HCT116 (cell line): ENCODE results near the gene SMCO1. TPM values are rescaled to one million over a fixed set of nuclear protein-coding genes. Genes with fewer than 3 reads are reported as not detected.
A peak's percentile ranks its signal among the peaks of the same experiment; 100 is the strongest.

Source experiments
- ATAC-seq: fragments of 200-7000 bp; cut with Tn5 transposase; 2 replicates; pipeline ENCODE4 v1.9.1; 2020; ENCODE audit warnings: mild to moderate bottlenecking, moderate library complexity
- BruUV-seq: library from RNA; stranded (reverse); fragments of 400-500 nt; replicated peaks from 2 replicates; lab custom pipeline; 2021; lab: Mats Ljungman, UMichigan
- CTCF ChIA-PET: fragments of 300-600 bp; sonication (Branson Sonifier 250); formaldehyde crosslinking; loops from one replicate; lab custom pipeline; 2021; ENCODE audit warnings: antibody characterized with exemption; lab: Charles Lee
- POLR2A ChIA-PET: fragments of 300-600, 350-600 bp; sonication (Branson Sonifier 250); formaldehyde crosslinking; loops from one replicate; lab custom pipeline; 2021; ENCODE audit warnings: antibody characterized with exemption; lab: Charles Lee
- RAD21 ChIA-PET, 2 experiments: fragments of 300-600 bp; sonication (Branson Sonifier 250); formaldehyde crosslinking; loops; one replicate each; lab custom pipeline; 2023; ENCODE audit warnings: low total read pairs in 2 of 2; ENCODE audit not compliant: uncharacterized antibody in 2 of 2, unreplicated experiment in 2 of 2, low non-redundant PET in 1 of 2; lab: Charles Lee
- DNase-seq: peaks from one replicate; pipeline ENCODE4 v3.0.0-alpha.2; 2010; ENCODE audit warnings: low read depth, low spot score
- H2AFZ ChIP-seq: fragments of 200-600 bp; shearing (Covaris generic), sonication (generic); 2 replicates; pipeline ENCODE4 v1.6.1; 2017; ENCODE audit warnings: low read depth, mixed run types, mixed read lengths, antibody characterized with exemption, low read length; ENCODE audit not compliant: poor library complexity, severe bottlenecking
- H3K27ac ChIP-seq: 2 replicates; pipeline ENCODE4 v1.5.1; 2012; ENCODE audit warnings: low read depth, low read length
- H3K27me3 ChIP-seq: fragments of 200-600 bp; sonication (generic); 2 replicates; pipeline ENCODE4 v1.6.1; 2016; ENCODE audit warnings: mixed run types, low read length, mixed read lengths; ENCODE audit not compliant: insufficient read depth
- H3K36me3 ChIP-seq, 2 experiments: fragments of 200-500 bp in 1 of 2; fragments of 200-600 bp in 1 of 2; sonication (Bioruptor generic) in 1 of 2; sonication (generic) in 1 of 2; 2 replicates each; pipeline versions ENCODE4 v1.5.1 to v1.6.1; 2014 to 2016; ENCODE audit warnings: low read length in 2 of 2, inconsistent platforms in 1 of 2, mixed read lengths in 1 of 2, mixed run types in 1 of 2; ENCODE audit not compliant: insufficient read depth in 2 of 2, control insufficient read depth in 1 of 2
- H3K4me1 ChIP-seq, 2 experiments: fragments of 200-600 bp in 1 of 2; sonication (generic) in 1 of 2; 2 replicates each; pipeline versions ENCODE4 v1.5.1 to v1.6.1; 2012 to 2017; ENCODE audit warnings: low read length in 2 of 2, inconsistent platforms in 1 of 2, mild to moderate bottlenecking in 1 of 2, mixed read lengths in 1 of 2, mixed run types in 1 of 2, moderate library complexity in 1 of 2; ENCODE audit not compliant: insufficient read depth in 2 of 2, control insufficient read depth in 1 of 2
- H3K4me2 ChIP-seq: fragments of 200-600 bp; sonication (generic); 2 replicates; pipeline ENCODE4 v1.6.1; 2017; ENCODE audit warnings: mixed run types, low read length, mixed read lengths
- H3K4me3 ChIP-seq, 2 experiments: fragments of 200-600 bp in 1 of 2; sonication (generic) in 1 of 2; replicated peaks in 1 of 2; 2 replicates each; pipeline ENCODE4 v1.5.1; 2011 to 2016; ENCODE audit warnings: low read length in 2 of 2, control low read depth in 1 of 2, low read depth in 1 of 2, mild to moderate bottlenecking in 1 of 2, mixed read lengths in 1 of 2, mixed run types in 1 of 2
- H3K79me2 ChIP-seq: fragments of 200-600 bp; sonication (generic); 2 replicates; pipeline ENCODE4 v1.6.1; 2017; ENCODE audit warnings: mild to moderate bottlenecking, mixed run types, low read length, moderate library complexity, mixed read lengths; ENCODE audit not compliant: insufficient read depth
- H3K9ac ChIP-seq: fragments of 200-600 bp; sonication (generic); 2 replicates; pipeline ENCODE4 v1.6.1; 2016; ENCODE audit warnings: low read length, mixed read lengths
- H3K9me2 ChIP-seq: fragments of 200-600 bp; sonication (generic), shearing (Covaris generic); 2 replicates; pipeline ENCODE4 v1.6.1; 2017; ENCODE audit warnings: mixed run types, mild to moderate bottlenecking, moderate library complexity; ENCODE audit not compliant: insufficient read depth
- H3K9me3 ChIP-seq, 2 experiments: fragments of 200-500 bp in 1 of 2; fragments of 200-600 bp in 1 of 2; sonication (Bioruptor generic) in 1 of 2; sonication (generic) in 1 of 2; 2 replicates each; pipeline ENCODE4 v1.6.1; 2014 to 2017; ENCODE audit warnings: low read length in 2 of 2, mixed read lengths in 2 of 2, inconsistent platforms in 1 of 2, low read depth in 1 of 2, mild to moderate bottlenecking in 1 of 2, mixed run types in 1 of 2, moderate library complexity in 1 of 2; ENCODE audit not compliant: control insufficient read depth in 1 of 2, insufficient read depth in 1 of 2
- H4K20me1 ChIP-seq: fragments of 200-600 bp; sonication (generic), shearing (Covaris generic); 2 replicates; pipeline ENCODE4 v1.6.1; 2017; ENCODE audit warnings: mixed run types, mild to moderate bottlenecking, moderate library complexity; ENCODE audit not compliant: insufficient read depth
- CEBPB ChIP-seq: IDR thresholded peaks from 2 replicates; pipeline ENCODE4 v1.6.1; 2012; ENCODE audit warnings: low read depth
- FOSL1 ChIP-seq: IDR thresholded peaks from 2 replicates; pipeline ENCODE4 v1.6.1; 2012; ENCODE audit warnings: low read depth
- RAD21 ChIP-seq: IDR thresholded peaks from 2 replicates; pipeline ENCODE4 v1.6.1; 2012; ENCODE audit warnings: low read depth, mild to moderate bottlenecking
- SIN3A ChIP-seq: IDR thresholded peaks from 2 replicates; pipeline ENCODE4 v1.6.1; 2012; ENCODE audit warnings: low read depth
- SRF ChIP-seq: IDR thresholded peaks from 2 replicates; pipeline ENCODE4 v1.6.1; 2012; ENCODE audit warnings: low read depth
- intact Hi-C: fragments of 100-400 bp; cut with micrococcal nuclease; formaldehyde crosslinking; loops from 2 replicates; pipeline ENCODE4 v1.10.0; 2022
- total RNA-seq: library from RNA; stranded (reverse); gene quantifications from one replicate; pipeline ENCODE4 v1.2.1, GENCODE V29; 2021; ENCODE audit not compliant: unreplicated experiment
- TF ChIP-seq, protein P1 (sequence below), 3 experiments: fragments of 200-600 bp in 1 of 3; sonication (generic) in 1 of 3; IDR thresholded peaks in 2 of 3; conservative IDR thresholded peaks in 1 of 3; 2 replicates each; pipeline ENCODE4 v1.5.1; 2012 to 2017; ENCODE audit warnings: low read depth in 2 of 3, low read length in 2 of 3, antibody characterized with exemption in 1 of 3, borderline replicate concordance in 1 of 3, control low read depth in 1 of 3, mild to moderate bottlenecking in 1 of 3, mixed read lengths in 1 of 3, mixed run types in 1 of 3, moderate library complexity in 1 of 3; ENCODE audit not compliant: insufficient read depth in 1 of 3
- TF ChIP-seq, protein P2 (sequence below): IDR thresholded peaks from 2 replicates; pipeline ENCODE4 v1.6.1; 2012
- TF ChIP-seq, protein P3 (sequence below): IDR thresholded peaks from 2 replicates; pipeline ENCODE4 v1.6.1; 2012; ENCODE audit warnings: low read depth

The SMCO1 gene
- total RNA-seq, 1 experiment from 2014 or later = not detected

DNA sequence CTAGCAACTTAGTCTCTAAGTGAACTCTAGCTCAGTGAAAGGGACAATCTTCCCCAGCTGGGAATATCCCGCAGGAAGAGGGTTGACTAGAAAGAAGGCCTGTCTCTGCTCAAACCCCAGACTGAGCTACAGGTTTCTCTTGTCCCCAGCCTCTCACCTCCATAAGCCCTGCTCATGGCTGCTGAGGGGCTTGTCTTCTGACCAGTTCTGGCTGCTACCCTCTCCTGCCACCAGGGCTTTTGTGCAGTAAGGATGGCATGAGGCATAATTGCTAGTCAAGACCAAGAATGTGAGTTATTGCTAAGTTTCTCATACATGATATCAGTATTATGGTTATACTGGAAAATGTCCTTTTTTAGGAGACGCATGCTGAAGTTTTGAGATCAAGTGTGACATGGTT, 31.9 kb upstream of the SMCO1 start:
- H3K79me2 ChIP-seq = no peaks in the 10 kb centered on the region
- no peaks in the 10 kb centered on the region for H3K4me1 ChIP-seq
- no peak for TF ChIP-seq SRF
- TF ChIP-seq, protein P1, sequence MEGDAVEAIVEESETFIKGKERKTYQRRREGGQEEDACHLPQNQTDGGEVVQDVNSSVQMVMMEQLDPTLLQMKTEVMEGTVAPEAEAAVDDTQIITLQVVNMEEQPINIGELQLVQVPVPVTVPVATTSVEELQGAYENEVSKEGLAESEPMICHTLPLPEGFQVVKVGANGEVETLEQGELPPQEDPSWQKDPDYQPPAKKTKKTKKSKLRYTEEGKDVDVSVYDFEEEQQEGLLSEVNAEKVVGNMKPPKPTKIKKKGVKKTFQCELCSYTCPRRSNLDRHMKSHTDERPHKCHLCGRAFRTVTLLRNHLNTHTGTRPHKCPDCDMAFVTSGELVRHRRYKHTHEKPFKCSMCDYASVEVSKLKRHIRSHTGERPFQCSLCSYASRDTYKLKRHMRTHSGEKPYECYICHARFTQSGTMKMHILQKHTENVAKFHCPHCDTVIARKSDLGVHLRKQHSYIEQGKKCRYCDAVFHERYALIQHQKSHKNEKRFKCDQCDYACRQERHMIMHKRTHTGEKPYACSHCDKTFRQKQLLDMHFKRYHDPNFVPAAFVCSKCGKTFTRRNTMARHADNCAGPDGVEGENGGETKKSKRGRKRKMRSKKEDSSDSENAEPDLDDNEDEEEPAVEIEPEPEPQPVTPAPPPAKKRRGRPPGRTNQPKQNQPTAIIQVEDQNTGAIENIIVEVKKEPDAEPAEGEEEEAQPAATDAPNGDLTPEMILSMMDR (IDR thresholded peaks at IDR 0.05 in 2 of 3, conservative IDR thresholded peaks at IDR 0.05 in 1 of 3; ENCODE audit: borderline replicate concordance in 1 of 3, insufficient read depth in 1 of 3, low read depth in 2 of 3, low read length in 2 of 3) = 0 out of 6 replicates have a peak, but pooled peaks of 2 of the 3 experiments have one; percentile 4 to 19
- no peaks in the 10 kb centered on the region for H3K9me3 ChIP-seq
- no TSS peak for BruUV-seq
- H3K27me3 ChIP-seq = no peaks in the 10 kb centered on the region
- ChIA-PET POLR2A (no interaction called here), RAD21 (no interaction called here), CTCF (no interaction called here)
- no peaks in the 10 kb centered on the region for H3K9me2 ChIP-seq
- ATAC-seq = peak; percentile 66; the same call in 1 of the 2 replicates
- H3K36me3 ChIP-seq = no peaks in the 10 kb centered on the region
- H3K27ac ChIP-seq = no peak overlapping the region
- H4K20me1 ChIP-seq = no peaks in the 10 kb centered on the region
- no peak overlapping the region for H3K4me2 ChIP-seq
- no peak overlapping the region for H3K9ac ChIP-seq
- intact Hi-C loops = no loop called here
- H3K4me3 ChIP-seq = no peak overlapping the region
- DNase-seq = no peak
- no peak overlapping the region for H2AFZ ChIP-seq

DNA sequence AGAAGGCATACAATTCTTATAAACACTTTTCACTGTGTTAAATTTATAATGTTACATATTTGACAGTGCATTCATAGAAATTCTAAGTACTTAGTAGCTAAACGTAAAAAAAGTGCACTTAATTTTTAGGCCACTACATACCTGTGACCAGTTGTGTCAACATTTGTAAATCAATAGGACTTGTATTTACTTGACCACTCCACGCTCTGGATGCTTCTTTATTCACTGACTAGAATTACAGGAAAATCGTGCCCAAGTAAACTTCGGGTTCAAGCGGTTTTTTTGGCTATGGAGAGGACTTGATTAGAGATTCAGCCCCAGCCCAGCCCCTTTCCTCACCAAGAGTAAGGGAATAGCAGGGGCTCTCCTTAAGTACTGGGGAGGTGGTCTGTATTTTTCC, 31.4 kb upstream of the SMCO1 start:
- ChIA-PET CTCF (no interaction called here), RAD21 (no interaction called here), POLR2A (no interaction called here)
- no peaks in the 10 kb centered on the region for H3K79me2 ChIP-seq
- no peak overlapping the region for H3K4me3 ChIP-seq
- DNase-seq = no peak
- H4K20me1 ChIP-seq = no peaks in the 10 kb centered on the region
- no peak overlapping the region for H3K27ac ChIP-seq
- H3K4me2 ChIP-seq = no peak overlapping the region
- intact Hi-C loops = no loop called here
- no peaks in the 10 kb centered on the region for H3K9me2 ChIP-seq
- H3K9ac ChIP-seq = no peak overlapping the region
- H2AFZ ChIP-seq = no peak overlapping the region
- no peaks in the 10 kb centered on the region for H3K9me3 ChIP-seq
- BruUV-seq = no TSS peak
- TF ChIP-seq, protein P2, sequence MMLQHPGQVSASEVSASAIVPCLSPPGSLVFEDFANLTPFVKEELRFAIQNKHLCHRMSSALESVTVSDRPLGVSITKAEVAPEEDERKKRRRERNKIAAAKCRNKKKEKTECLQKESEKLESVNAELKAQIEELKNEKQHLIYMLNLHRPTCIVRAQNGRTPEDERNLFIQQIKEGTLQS = no peak
- TF ChIP-seq RAD21 (no peak), CEBPB (no peak), FOSL1 (no peak), SIN3A (no peak)
- TF ChIP-seq, protein P3, sequence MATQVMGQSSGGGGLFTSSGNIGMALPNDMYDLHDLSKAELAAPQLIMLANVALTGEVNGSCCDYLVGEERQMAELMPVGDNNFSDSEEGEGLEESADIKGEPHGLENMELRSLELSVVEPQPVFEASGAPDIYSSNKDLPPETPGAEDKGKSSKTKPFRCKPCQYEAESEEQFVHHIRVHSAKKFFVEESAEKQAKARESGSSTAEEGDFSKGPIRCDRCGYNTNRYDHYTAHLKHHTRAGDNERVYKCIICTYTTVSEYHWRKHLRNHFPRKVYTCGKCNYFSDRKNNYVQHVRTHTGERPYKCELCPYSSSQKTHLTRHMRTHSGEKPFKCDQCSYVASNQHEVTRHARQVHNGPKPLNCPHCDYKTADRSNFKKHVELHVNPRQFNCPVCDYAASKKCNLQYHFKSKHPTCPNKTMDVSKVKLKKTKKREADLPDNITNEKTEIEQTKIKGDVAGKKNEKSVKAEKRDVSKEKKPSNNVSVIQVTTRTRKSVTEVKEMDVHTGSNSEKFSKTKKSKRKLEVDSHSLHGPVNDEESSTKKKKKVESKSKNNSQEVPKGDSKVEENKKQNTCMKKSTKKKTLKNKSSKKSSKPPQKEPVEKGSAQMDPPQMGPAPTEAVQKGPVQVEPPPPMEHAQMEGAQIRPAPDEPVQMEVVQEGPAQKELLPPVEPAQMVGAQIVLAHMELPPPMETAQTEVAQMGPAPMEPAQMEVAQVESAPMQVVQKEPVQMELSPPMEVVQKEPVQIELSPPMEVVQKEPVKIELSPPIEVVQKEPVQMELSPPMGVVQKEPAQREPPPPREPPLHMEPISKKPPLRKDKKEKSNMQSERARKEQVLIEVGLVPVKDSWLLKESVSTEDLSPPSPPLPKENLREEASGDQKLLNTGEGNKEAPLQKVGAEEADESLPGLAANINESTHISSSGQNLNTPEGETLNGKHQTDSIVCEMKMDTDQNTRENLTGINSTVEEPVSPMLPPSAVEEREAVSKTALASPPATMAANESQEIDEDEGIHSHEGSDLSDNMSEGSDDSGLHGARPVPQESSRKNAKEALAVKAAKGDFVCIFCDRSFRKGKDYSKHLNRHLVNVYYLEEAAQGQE = no peak
- H3K4me1 ChIP-seq = no peaks in the 10 kb centered on the region
- no peaks in the 10 kb centered on the region for H3K36me3 ChIP-seq
- no peaks in the 10 kb centered on the region for H3K27me3 ChIP-seq
- ATAC-seq = no peak
